Neural cell (in vitro differentiated cells): ENCODE results near the gene ELK3. TPM values are rescaled to one million over a fixed set of nuclear protein-coding genes. Genes with fewer than 3 reads are reported as not detected.

Experiments used
- H2AFZ ChIP-seq: fragments of 200-600, 300-800 bp; sonication (generic), shearing (Covaris generic); 2 replicates; pipeline ENCODE4 v1.6.0; 2014; ENCODE audit warnings: low read depth, mild to moderate bottlenecking, antibody characterized with exemption, low read length, moderate library complexity
- H3F3A ChIP-seq: fragments of 200-600 bp; shearing (Covaris generic); 2 replicates; pipeline ENCODE4 v1.6.1; 2016; ENCODE audit warnings: mild to moderate bottlenecking, moderate library complexity, mixed read lengths, antibody characterized with exemption, low read length; ENCODE audit not compliant: insufficient read depth, poor library complexity, severe bottlenecking
- H3K27ac ChIP-seq: fragments of 200-600, 300-800 bp; sonication (generic), shearing (Covaris generic); 2 replicates; pipeline ENCODE4 v1.5.1; 2014; ENCODE audit warnings: mild to moderate bottlenecking, low read length, moderate library complexity
- H3K27me3 ChIP-seq: fragments of 300-800, 200-600 bp; sonication (generic), shearing (Covaris generic); 2 replicates; pipeline ENCODE4 v1.6.0; 2014; ENCODE audit warnings: mild to moderate bottlenecking, low read depth, low read length, moderate library complexity; ENCODE audit not compliant: insufficient read depth
- H3K36me3 ChIP-seq: fragments of 300-800, 200-600 bp; sonication (generic), shearing (Covaris generic); 2 replicates; pipeline ENCODE4 v1.5.1; 2014; ENCODE audit warnings: mild to moderate bottlenecking, antibody characterized with exemption, low read length, moderate library complexity; ENCODE audit not compliant: insufficient read depth
- H3K4me2 ChIP-seq: fragments of 300-800, 200-600 bp; sonication (generic), shearing (Covaris generic); 2 replicates; pipeline ENCODE4 v1.6.0; 2014; ENCODE audit warnings: mild to moderate bottlenecking, low read length
- H3K4me3 ChIP-seq: fragments of 300-800, 200-600 bp; sonication (generic), shearing (Covaris generic); 2 replicates; pipeline ENCODE4 v1.5.1; 2014; ENCODE audit warnings: mild to moderate bottlenecking, low read length, moderate library complexity
- H3K79me2 ChIP-seq: fragments of 200-600 bp; shearing (Covaris generic); replicated peaks from 2 replicates; pipeline ENCODE4 v1.6.0; 2014; ENCODE audit warnings: mild to moderate bottlenecking, low read length, moderate library complexity; ENCODE audit not compliant: insufficient read depth
- H3K9ac ChIP-seq: fragments of 300-800, 200-600 bp; sonication (generic), shearing (Covaris generic); 2 replicates; pipeline ENCODE4 v1.6.1; 2016; ENCODE audit warnings: mild to moderate bottlenecking, low read length, mixed read lengths
- H3K9me2 ChIP-seq: fragments of 200-600 bp; shearing (Covaris generic); 2 replicates; pipeline ENCODE4 v1.6.1; 2016; ENCODE audit warnings: mild to moderate bottlenecking, low read length, mixed read lengths; ENCODE audit not compliant: insufficient read depth
- H3K9me3 ChIP-seq: fragments of 200-600, 300-800 bp; sonication (generic), shearing (Covaris generic); 2 replicates; pipeline ENCODE4 v1.6.1; 2016; ENCODE audit warnings: mild to moderate bottlenecking, mixed run types, low read length, moderate library complexity, mixed read lengths
- H4K20me1 ChIP-seq: fragments of 200-600 bp; shearing (Covaris generic); 2 replicates; pipeline ENCODE4 v1.6.1; 2016; ENCODE audit warnings: mild to moderate bottlenecking, mixed run types; ENCODE audit not compliant: insufficient read depth
- EP300 ChIP-seq: fragments of 450-650 bp; conservative IDR thresholded peaks from 2 replicates; pipeline ENCODE4 v1.6.1; 2014; ENCODE audit warnings: antibody characterized with exemption, mild to moderate bottlenecking, moderate library complexity; ENCODE audit not compliant: poor library complexity, severe bottlenecking
- EZH2 ChIP-seq: fragments of 200-600, 300-800 bp; shearing (Covaris generic), sonication (generic); IDR thresholded peaks from 2 replicates; pipeline ENCODE4 v1.6.1; 2014; ENCODE audit warnings: antibody characterized with exemption, low read length, borderline replicate concordance, mild to moderate bottlenecking; ENCODE audit not compliant: insufficient read depth, poor library complexity, severe bottlenecking
- MXI1 ChIP-seq: fragments of 450-650 bp; conservative IDR thresholded peaks from 2 replicates; pipeline ENCODE4 v1.6.1; 2014; ENCODE audit warnings: antibody characterized with exemption, mild to moderate bottlenecking; ENCODE audit not compliant: poor library complexity, severe bottlenecking
- POLR2AphosphoS5 ChIP-seq: IDR thresholded peaks from 2 replicates; pipeline ENCODE4 v1.6.1; 2012
- RAD21 ChIP-seq: fragments of 450-650 bp; conservative IDR thresholded peaks from 2 replicates; pipeline ENCODE4 v1.6.1; 2014; ENCODE audit warnings: antibody characterized with exemption, mild to moderate bottlenecking, moderate library complexity
- SMC3 ChIP-seq: fragments of 450-650 bp; conservative IDR thresholded peaks from 2 replicates; pipeline ENCODE4 v1.6.1; 2014; ENCODE audit warnings: antibody characterized with exemption, mild to moderate bottlenecking, moderate library complexity; ENCODE audit not compliant: poor library complexity
- TAF1 ChIP-seq: IDR thresholded peaks from 2 replicates; pipeline ENCODE4 v1.6.1; 2012; ENCODE audit warnings: low read depth
- polyA plus RNA-seq: library from polyadenylated mRNA; depleted of rRNA; stranded (reverse); fragments of >200 nt; gene quantifications from 2 replicates; pipeline ENCODE4 v1.2.3, GENCODE V29; 2014
- TF ChIP-seq, protein P1 (sequence below): fragments of 450-650 bp; IDR thresholded peaks from 2 replicates; pipeline ENCODE4 v1.5.1; 2014; ENCODE audit warnings: antibody characterized with exemption, mild to moderate bottlenecking, moderate library complexity; ENCODE audit not compliant: poor library complexity, severe bottlenecking
- TF ChIP-seq, protein P2 (sequence below): IDR thresholded peaks from 2 replicates; pipeline ENCODE4 v1.6.1; 2012; ENCODE audit warnings: borderline replicate concordance

ELK3 gene
- polyA plus RNA-seq, 1 donor from 2014 or later, result 0.10 TPM

DNA sequence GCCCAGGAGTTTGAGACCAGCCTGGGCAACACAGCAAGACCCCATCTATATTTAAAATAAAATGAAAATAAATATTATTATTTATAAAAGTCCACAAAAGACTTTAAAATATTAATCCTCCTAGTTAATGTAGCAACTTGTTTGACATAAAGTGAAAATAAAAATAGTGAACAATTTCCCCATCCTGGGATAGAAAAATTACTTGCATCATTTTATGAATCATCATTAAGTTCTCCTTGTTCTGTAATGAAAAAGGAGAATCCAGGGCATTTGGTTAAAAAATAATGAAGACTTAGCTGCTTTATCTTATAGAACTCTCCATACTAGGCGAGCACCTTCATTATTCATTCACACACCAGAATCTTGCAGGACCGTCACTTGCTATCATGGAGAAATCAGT lies 66.1 kb downstream of the ELK3 start:
- H2AFZ ChIP-seq, result no peak overlapping the region
- H3F3A ChIP-seq, result no peaks in the 10 kb centered on the region
- no peaks in the 10 kb centered on the region for H4K20me1 ChIP-seq
- H3K9ac ChIP-seq, result no peak overlapping the region
- TF ChIP-seq RAD21, result no peak
- TF ChIP-seq EZH2, result no peak
- no peak for TF ChIP-seq TAF1
- TF ChIP-seq POLR2AphosphoS5, result no peak
- no peaks in the 10 kb centered on the region for H3K9me2 ChIP-seq
- H3K27ac ChIP-seq, result no peak overlapping the region
- H3K27me3 ChIP-seq, result no peaks in the 10 kb centered on the region
- H3K9me3 ChIP-seq, result no peaks in the 10 kb centered on the region
- H3K36me3 ChIP-seq, result no peaks in the 10 kb centered on the region
- no peak overlapping the region for H3K4me3 ChIP-seq
- H3K79me2 ChIP-seq, result no peaks in the 10 kb centered on the region
- H3K4me2 ChIP-seq, result no peak overlapping the region

DNA sequence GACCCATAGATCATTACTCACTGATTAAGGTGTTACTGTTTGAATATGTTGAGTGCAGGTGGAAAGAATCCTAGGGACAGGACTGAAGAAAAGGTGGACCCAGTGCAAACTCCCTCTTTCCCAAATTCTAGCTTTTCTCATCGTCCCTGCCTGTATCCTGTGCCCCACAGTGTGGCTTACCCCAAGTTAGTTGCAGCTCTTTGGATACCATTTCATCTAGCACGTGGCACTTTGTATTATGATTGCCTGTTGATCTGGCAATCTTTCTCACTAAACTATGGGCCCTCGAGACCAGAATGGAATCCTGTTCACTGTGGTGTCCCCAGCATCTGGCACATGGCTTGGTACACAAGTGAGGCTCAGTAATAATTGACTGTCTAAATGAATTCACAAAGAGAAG lies 66.5 kb downstream of the ELK3 start:
- H3K36me3 ChIP-seq, result no peaks in the 10 kb centered on the region
- H3K4me2 ChIP-seq, result no peak overlapping the region
- no peak overlapping the region for H2AFZ ChIP-seq
- no peak overlapping the region for H3K27ac ChIP-seq
- H3F3A ChIP-seq, result no peaks in the 10 kb centered on the region
- H3K9me2 ChIP-seq, result no peaks in the 10 kb centered on the region
- no peaks in the 10 kb centered on the region for H4K20me1 ChIP-seq
- H3K79me2 ChIP-seq, result no peaks in the 10 kb centered on the region
- H3K9me3 ChIP-seq, result no peaks in the 10 kb centered on the region
- H3K9ac ChIP-seq, result no peak overlapping the region
- no peaks in the 10 kb centered on the region for H3K27me3 ChIP-seq
- no peak for TF ChIP-seq SMC3
- TF ChIP-seq, protein P1, sequence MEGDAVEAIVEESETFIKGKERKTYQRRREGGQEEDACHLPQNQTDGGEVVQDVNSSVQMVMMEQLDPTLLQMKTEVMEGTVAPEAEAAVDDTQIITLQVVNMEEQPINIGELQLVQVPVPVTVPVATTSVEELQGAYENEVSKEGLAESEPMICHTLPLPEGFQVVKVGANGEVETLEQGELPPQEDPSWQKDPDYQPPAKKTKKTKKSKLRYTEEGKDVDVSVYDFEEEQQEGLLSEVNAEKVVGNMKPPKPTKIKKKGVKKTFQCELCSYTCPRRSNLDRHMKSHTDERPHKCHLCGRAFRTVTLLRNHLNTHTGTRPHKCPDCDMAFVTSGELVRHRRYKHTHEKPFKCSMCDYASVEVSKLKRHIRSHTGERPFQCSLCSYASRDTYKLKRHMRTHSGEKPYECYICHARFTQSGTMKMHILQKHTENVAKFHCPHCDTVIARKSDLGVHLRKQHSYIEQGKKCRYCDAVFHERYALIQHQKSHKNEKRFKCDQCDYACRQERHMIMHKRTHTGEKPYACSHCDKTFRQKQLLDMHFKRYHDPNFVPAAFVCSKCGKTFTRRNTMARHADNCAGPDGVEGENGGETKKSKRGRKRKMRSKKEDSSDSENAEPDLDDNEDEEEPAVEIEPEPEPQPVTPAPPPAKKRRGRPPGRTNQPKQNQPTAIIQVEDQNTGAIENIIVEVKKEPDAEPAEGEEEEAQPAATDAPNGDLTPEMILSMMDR, result no peak
- no peak for TF ChIP-seq EZH2
- no peak for TF ChIP-seq TAF1
- TF ChIP-seq MXI1, result no peak
- TF ChIP-seq EP300, result no peak
- TF ChIP-seq, protein P2, sequence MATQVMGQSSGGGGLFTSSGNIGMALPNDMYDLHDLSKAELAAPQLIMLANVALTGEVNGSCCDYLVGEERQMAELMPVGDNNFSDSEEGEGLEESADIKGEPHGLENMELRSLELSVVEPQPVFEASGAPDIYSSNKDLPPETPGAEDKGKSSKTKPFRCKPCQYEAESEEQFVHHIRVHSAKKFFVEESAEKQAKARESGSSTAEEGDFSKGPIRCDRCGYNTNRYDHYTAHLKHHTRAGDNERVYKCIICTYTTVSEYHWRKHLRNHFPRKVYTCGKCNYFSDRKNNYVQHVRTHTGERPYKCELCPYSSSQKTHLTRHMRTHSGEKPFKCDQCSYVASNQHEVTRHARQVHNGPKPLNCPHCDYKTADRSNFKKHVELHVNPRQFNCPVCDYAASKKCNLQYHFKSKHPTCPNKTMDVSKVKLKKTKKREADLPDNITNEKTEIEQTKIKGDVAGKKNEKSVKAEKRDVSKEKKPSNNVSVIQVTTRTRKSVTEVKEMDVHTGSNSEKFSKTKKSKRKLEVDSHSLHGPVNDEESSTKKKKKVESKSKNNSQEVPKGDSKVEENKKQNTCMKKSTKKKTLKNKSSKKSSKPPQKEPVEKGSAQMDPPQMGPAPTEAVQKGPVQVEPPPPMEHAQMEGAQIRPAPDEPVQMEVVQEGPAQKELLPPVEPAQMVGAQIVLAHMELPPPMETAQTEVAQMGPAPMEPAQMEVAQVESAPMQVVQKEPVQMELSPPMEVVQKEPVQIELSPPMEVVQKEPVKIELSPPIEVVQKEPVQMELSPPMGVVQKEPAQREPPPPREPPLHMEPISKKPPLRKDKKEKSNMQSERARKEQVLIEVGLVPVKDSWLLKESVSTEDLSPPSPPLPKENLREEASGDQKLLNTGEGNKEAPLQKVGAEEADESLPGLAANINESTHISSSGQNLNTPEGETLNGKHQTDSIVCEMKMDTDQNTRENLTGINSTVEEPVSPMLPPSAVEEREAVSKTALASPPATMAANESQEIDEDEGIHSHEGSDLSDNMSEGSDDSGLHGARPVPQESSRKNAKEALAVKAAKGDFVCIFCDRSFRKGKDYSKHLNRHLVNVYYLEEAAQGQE, result no peak
- TF ChIP-seq POLR2AphosphoS5, result no peak
- no peak overlapping the region for H3K4me3 ChIP-seq

DNA sequence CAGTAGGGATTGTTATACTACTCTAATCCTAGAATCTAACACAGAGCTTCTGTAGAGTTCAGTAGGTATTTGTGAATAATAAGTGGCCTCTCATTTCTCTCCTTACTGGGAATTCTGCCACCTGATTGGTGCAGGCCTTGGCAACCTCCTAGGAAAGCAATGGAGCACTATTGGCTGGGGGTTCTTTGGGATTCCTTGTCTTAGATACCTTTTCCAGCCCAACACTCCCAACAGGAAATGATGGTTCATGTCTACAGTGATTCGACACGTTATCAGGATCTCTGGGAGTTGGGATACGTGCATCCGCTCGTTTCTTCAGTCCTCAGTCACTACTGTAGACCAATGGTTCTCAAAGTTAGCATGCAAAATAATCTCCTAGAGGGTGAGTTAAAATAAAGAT lies 67.4 kb downstream of the ELK3 start:
- Histone ChIP-seq H3K27ac (no peak overlapping the region), H3K36me3 (no peaks in the 10 kb centered on the region), H3K4me2 (no peak overlapping the region), H3K9ac (no peak overlapping the region), H3K27me3 (no peaks in the 10 kb centered on the region), H4K20me1 (no peaks in the 10 kb centered on the region), H3K79me2 (no peaks in the 10 kb centered on the region), H2AFZ (no peak overlapping the region), H3K9me2 (no peaks in the 10 kb centered on the region), H3K9me3 (no peaks in the 10 kb centered on the region), H3K4me3 (no peak overlapping the region), H3F3A (no peaks in the 10 kb centered on the region)
- TF ChIP-seq TAF1 (no peak), EZH2 (no peak), MXI1 (no peak), POLR2AphosphoS5 (no peak), SMC3 (no peak), RAD21 (no peak), EP300 (no peak)
- TF ChIP-seq, protein P1, result no peak
- TF ChIP-seq, protein P2, result no peak
